Activated CD8-positive, alpha-beta T cell treated with anti-CD3 and anti-CD28 coated beads, Interleukin-2, amount 10 ng/mL, durations not matched to agents 7 days and 5 days (primary cell): ENCODE results near the gene RIMBP2. TPM values are rescaled to one million over a fixed set of nuclear protein-coding genes. Genes with fewer than 3 reads are reported as not detected.

Experiments used
- ATAC-seq: fragments of 150-1000 bp; cut with Tn5 transposase; one replicate; pipeline ENCODE4 v1.10.0; 2021; ENCODE audit warnings: moderate library complexity
- CTCF ChIA-PET: fragments of 350-600 bp; sonication (Branson Sonifier 250); formaldehyde crosslinking; loops from one replicate; lab custom pipeline; 2021; ENCODE audit warnings: antibody characterized with exemption; lab: Charles Lee
- POLR2A ChIA-PET: fragments of 350-600 bp; sonication (Branson Sonifier 250); formaldehyde crosslinking; loops from one replicate; lab custom pipeline; 2021; ENCODE audit warnings: antibody characterized with exemption; lab: Charles Lee
- DNase-seq: peaks from one replicate; pipeline ENCODE4 v3.0.0-alpha.2; 2020
- H3K27ac Mint-ChIP-seq: one replicate; pipeline ENCODE4 v1.8.0; 2021; ENCODE audit warnings: mild to moderate bottlenecking, mixed read lengths
- H3K27me3 Mint-ChIP-seq: one replicate; pipeline ENCODE4 v1.8.0; 2021; ENCODE audit warnings: low read depth, mixed read lengths
- H3K36me3 Mint-ChIP-seq: one replicate; pipeline ENCODE4 v1.8.0; 2021; ENCODE audit warnings: low read depth, mixed read lengths
- H3K4me1 Mint-ChIP-seq: one replicate; pipeline ENCODE4 v1.8.0; 2021; ENCODE audit warnings: low read depth, mixed read lengths
- H3K4me3 Mint-ChIP-seq: one replicate; pipeline ENCODE4 v1.8.0; 2021; ENCODE audit warnings: mild to moderate bottlenecking, mixed read lengths
- H3K9me3 Mint-ChIP-seq: one replicate; pipeline ENCODE4 v1.8.0; 2022; ENCODE audit warnings: mixed read lengths; ENCODE audit not compliant: insufficient read depth
- total RNA-seq, 2 experiments: library from RNA; stranded (reverse); gene quantifications; one replicate each; pipeline ENCODE4 v1.2.3, GENCODE V29; 2021

Gene RIMBP2
- total RNA-seq, 2 experiments from 2014 or later, result not detected

DNA sequence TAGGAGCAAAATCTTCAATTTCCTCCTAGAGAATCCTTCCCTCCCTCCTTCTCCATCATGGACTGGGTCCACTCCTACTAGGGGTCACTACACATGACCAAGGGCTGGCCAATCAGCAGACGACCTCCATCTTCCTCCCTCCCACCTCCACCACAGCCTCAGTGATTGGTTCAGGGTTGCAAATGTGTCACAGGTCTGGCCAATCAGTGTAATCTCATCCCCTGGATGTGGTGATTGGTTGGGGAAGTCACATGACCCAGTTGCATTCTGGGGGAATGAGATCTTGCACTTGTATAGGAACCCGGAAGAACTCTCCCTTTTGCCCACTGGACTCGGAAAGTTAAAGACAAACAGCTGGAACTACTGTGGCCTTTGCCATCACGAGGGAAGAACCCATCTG lies 209.3 kb downstream of the RIMBP2 start:
- Mint-ChIP-seq H3K27me3 (no peaks in the 10 kb centered on the region), H3K9me3 (no peaks in the 10 kb centered on the region), H3K4me1 (no peaks in the 10 kb centered on the region), H3K4me3 (no peak overlapping the region), H3K36me3 (no peaks in the 10 kb centered on the region), H3K27ac (no peak overlapping the region)
- ChIA-PET POLR2A (no interaction called here), CTCF (no interaction called here)
- ATAC-seq (no peak), DNase-seq (no peak)

DNA sequence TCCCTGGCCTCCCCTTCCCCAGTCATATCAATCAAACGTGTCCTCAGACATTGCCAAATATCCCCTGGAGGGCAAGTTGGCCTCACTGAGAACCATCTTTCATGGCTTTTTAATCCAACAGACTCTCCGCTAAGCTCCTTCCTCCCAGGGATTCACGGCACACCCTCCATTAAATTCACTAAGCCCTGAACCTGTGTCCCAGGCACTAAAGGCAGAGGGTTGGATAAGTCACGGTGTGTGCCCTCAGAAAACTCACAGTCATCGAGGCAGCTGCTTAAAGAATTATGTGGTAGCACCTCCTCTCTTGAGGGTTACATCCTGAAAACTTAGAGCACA lies 211.3 kb downstream of the RIMBP2 start:
- DNase-seq (no peak), ATAC-seq (no peak)
- H3K4me1 Mint-ChIP-seq, result no peaks in the 10 kb centered on the region
- CTCF ChIA-PET, result no interaction called here
- POLR2A ChIA-PET, result no interaction called here
- H3K36me3 Mint-ChIP-seq, result no peaks in the 10 kb centered on the region
- no peak overlapping the region for H3K4me3 Mint-ChIP-seq
- H3K27me3 Mint-ChIP-seq, result no peaks in the 10 kb centered on the region
- H3K27ac Mint-ChIP-seq, result no peak overlapping the region
- no peaks in the 10 kb centered on the region for H3K9me3 Mint-ChIP-seq

GRCh38 chr12:130504110-130504839 lies 211.8 kb downstream of the RIMBP2 start:
- no peaks in the 10 kb centered on the region for H3K9me3 Mint-ChIP-seq

GRCh38 chr12:130501821-130502220 lies 214.3 kb downstream of the RIMBP2 start:
- H3K4me1 Mint-ChIP-seq, result no peaks in the 10 kb centered on the region

More at GRCh38 chr12:130504110-130504839, 211.8 kb downstream of the RIMBP2 start:
- no peak overlapping the region for H3K4me3 Mint-ChIP-seq
- no peak for DNase-seq
- H3K27ac Mint-ChIP-seq, result no peak overlapping the region
- CTCF ChIA-PET, result no interaction called here
- H3K36me3 Mint-ChIP-seq, result no peaks in the 10 kb centered on the region
- POLR2A ChIA-PET, result no interaction called here
- H3K4me1 Mint-ChIP-seq, result no peaks in the 10 kb centered on the region
- no peaks in the 10 kb centered on the region for H3K27me3 Mint-ChIP-seq
- ATAC-seq, result no peak

GRCh38 chr12:130500835-130501330 lies 215.2 kb downstream of the RIMBP2 start:
- H3K36me3 Mint-ChIP-seq, result no peaks in the 10 kb centered on the region
- H3K27me3 Mint-ChIP-seq, result no peaks in the 10 kb centered on the region
- H3K27ac Mint-ChIP-seq, result no peak overlapping the region
- DNase-seq (no peak), ATAC-seq (no peak)
- H3K9me3 Mint-ChIP-seq, result no peaks in the 10 kb centered on the region
- ChIA-PET POLR2A (no interaction called here), CTCF (no interaction called here)
- H3K4me1 Mint-ChIP-seq, result no peaks in the 10 kb centered on the region
- H3K4me3 Mint-ChIP-seq, result no peak overlapping the region

More at GRCh38 chr12:130501821-130502220, 214.3 kb downstream of the RIMBP2 start:
- POLR2A ChIA-PET, result no interaction called here
- DNase-seq (no peak), ATAC-seq (no peak)
- H3K36me3 Mint-ChIP-seq, result no peaks in the 10 kb centered on the region
- H3K9me3 Mint-ChIP-seq, result no peaks in the 10 kb centered on the region
- H3K4me3 Mint-ChIP-seq, result no peak overlapping the region
- CTCF ChIA-PET, result no interaction called here
- no peaks in the 10 kb centered on the region for H3K27me3 Mint-ChIP-seq
- no peak overlapping the region for H3K27ac Mint-ChIP-seq

GRCh38 chr12:130499474-130499873 lies 216.6 kb downstream of the RIMBP2 start:
- no peaks in the 10 kb centered on the region for H3K9me3 Mint-ChIP-seq
- CTCF ChIA-PET, result no interaction called here

DNA sequence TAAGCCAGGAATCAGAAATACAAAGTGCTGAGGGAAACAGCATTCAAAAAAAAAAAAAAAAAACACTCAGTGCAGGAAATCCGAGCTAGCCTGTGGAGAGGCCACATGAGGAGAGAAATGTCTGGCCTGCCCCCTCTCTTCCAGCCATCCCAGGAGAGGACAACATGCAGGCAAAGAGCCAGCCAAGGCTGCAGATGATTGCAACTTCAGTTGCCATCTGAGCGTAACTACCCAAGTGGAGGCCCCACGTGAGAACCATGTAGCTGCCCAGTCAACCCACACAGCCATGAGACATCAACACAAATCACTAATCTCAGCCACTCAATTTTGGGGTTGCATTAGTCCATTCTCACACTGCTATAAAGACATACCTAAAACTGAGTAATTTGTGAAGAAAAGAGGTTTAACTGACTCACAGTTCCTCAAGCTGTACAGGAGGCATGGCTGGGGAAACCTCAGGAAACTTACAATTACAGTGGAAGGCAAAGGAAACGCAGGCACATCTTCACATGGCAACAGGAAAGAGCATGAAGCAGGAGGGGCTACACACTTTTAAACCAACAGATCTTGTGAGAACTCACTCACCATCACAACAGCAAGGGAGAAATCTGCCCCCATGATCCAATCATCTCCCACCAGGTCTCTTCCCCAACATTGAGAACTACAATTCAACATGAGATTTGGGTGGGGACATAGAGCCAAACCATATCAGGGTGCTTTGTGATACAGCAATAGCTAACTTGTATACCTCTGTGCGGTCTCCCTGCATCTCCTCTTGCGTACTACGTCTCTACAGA lies 217.3 kb downstream of the RIMBP2 start:
- no peak overlapping the region for H3K4me3 Mint-ChIP-seq
- ChIA-PET POLR2A (no interaction called here), CTCF (no interaction called here)
- no peaks in the 10 kb centered on the region for H3K9me3 Mint-ChIP-seq
- no peak for DNase-seq
- H3K4me1 Mint-ChIP-seq, result no peaks in the 10 kb centered on the region
- no peaks in the 10 kb centered on the region for H3K36me3 Mint-ChIP-seq
- H3K27ac Mint-ChIP-seq, result no peak overlapping the region
- H3K27me3 Mint-ChIP-seq, result no peaks in the 10 kb centered on the region
- ATAC-seq, result no peak

More at GRCh38 chr12:130499474-130499873, 216.6 kb downstream of the RIMBP2 start:
- ATAC-seq, result no peak
- POLR2A ChIA-PET, result no interaction called here
- Mint-ChIP-seq H3K4me1 (no peaks in the 10 kb centered on the region), H3K27ac (no peak overlapping the region), H3K36me3 (no peaks in the 10 kb centered on the region), H3K27me3 (no peaks in the 10 kb centered on the region), H3K4me3 (no peak overlapping the region)
- DNase-seq, result no peak

DNA sequence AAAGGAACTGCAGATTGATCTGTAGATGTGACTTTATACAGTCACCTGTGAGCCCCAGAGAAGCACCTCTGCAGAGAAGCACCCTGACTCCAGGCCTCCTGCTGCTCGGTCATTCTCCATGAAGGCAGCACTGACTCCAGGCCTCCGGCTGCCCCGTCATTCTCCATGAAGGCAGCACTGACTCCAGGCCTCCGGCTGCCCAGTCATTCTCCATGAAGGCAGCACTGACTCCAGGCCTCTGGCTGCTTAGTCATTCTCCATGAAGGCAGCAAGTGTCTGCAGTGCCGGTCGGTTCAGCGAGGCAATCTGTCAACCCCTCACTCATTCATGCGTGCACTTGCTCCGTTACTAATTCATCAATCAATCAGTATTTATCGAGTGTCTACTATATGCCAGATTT lies 218.1 kb downstream of the RIMBP2 start:
- no peak overlapping the region for H3K27ac Mint-ChIP-seq
- POLR2A ChIA-PET, result no interaction called here
- H3K9me3 Mint-ChIP-seq, result no peaks in the 10 kb centered on the region
- no peak overlapping the region for H3K4me3 Mint-ChIP-seq
- H3K4me1 Mint-ChIP-seq, result no peaks in the 10 kb centered on the region
- ATAC-seq (no peak), DNase-seq (no peak)
- no peaks in the 10 kb centered on the region for H3K36me3 Mint-ChIP-seq
- H3K27me3 Mint-ChIP-seq, result no peaks in the 10 kb centered on the region
- CTCF ChIA-PET, result no interaction called here

GRCh38 chr12:130497321-130497720 lies 218.8 kb downstream of the RIMBP2 start:
- ATAC-seq, result no peak
- DNase-seq, result no peak
- no peaks in the 10 kb centered on the region for H3K4me1 Mint-ChIP-seq
- CTCF ChIA-PET, result no interaction called here
- H3K9me3 Mint-ChIP-seq, result no peaks in the 10 kb centered on the region
- no peaks in the 10 kb centered on the region for H3K27me3 Mint-ChIP-seq
- POLR2A ChIA-PET, result no interaction called here
- no peak overlapping the region for H3K27ac Mint-ChIP-seq
- H3K4me3 Mint-ChIP-seq, result no peak overlapping the region
- H3K36me3 Mint-ChIP-seq, result no peaks in the 10 kb centered on the region

DNA sequence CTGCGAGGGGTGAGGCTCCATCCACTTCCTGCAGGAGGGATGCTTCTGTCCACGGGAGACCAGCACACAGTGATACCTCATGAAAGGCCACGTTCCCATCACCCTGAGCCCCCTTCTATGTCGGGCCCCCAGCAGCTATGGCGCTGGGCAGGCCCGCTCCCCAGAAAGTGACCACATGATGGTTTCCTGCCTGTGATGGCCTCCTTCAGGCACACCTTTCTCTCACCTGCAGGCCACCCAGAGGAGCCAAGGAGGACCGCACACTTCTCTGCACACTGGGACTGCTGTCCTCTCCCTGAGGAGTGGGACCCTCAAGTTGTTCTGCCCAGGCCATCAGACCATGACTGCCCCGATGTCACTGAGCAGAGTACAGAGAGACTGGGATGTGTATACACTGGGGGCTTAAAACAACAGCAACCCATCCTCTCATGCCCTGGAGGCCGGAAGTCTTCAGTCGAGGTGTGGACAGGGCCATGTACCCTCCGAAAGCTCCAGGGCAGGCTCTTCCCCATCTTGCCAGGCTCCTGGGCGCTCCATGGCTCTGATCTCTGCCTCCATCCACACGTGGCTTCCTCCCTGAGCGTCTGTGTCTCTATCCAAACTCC lies 219.5 kb downstream of the RIMBP2 start:
- Mint-ChIP-seq H3K36me3 (no peaks in the 10 kb centered on the region), H3K4me1 (no peaks in the 10 kb centered on the region), H3K4me3 (no peak overlapping the region), H3K9me3 (no peaks in the 10 kb centered on the region), H3K27me3 (no peaks in the 10 kb centered on the region), H3K27ac (no peak overlapping the region)
- POLR2A ChIA-PET, result no interaction called here
- no peak for DNase-seq
- ATAC-seq, result no peak
- CTCF ChIA-PET, result no interaction called here

- Mint-ChIP-seq H3K27me3 (no peaks in the 10 kb centered on the region), H3K9me3 (no peaks in the 10 kb centered on the region), H3K4me3 (no peak overlapping the region), H3K36me3 (no peaks in the 10 kb centered on the region), H3K4me1 (no peaks in the 10 kb centered on the region), H3K27ac (no peak overlapping the region)
- no peak for DNase-seq
- ATAC-seq, result no peak
- CTCF ChIA-PET, result no interaction called here
- POLR2A ChIA-PET, result no interaction called here
Observed at GRCh38 chr12:130495156-130495555, 220.9 kb downstream of the RIMBP2 start.

GRCh38 chr12:130494736-130495135 lies 221.4 kb downstream of the RIMBP2 start:
- no peak for ATAC-seq

More at GRCh38 chr12:130494736-130495135, 221.4 kb downstream of the RIMBP2 start:
- CTCF ChIA-PET, result no interaction called here
- H3K27ac Mint-ChIP-seq, result no peak overlapping the region
- no peaks in the 10 kb centered on the region for H3K27me3 Mint-ChIP-seq
- POLR2A ChIA-PET, result no interaction called here
- H3K4me1 Mint-ChIP-seq, result no peaks in the 10 kb centered on the region
- no peak overlapping the region for H3K4me3 Mint-ChIP-seq
- H3K36me3 Mint-ChIP-seq, result no peaks in the 10 kb centered on the region
- no peak for DNase-seq
- no peaks in the 10 kb centered on the region for H3K9me3 Mint-ChIP-seq
